Measurements from ENCODE around the gene WIPF1. TPM values are rescaled to one million over a fixed set of nuclear protein-coding genes. Genes with fewer than 3 reads are reported as not detected.

The WIPF1 gene
- total and polyA plus RNA-seq, 2 donors (not counting 3 experiments of a cell fraction or from before 2014, with no cell fraction given), result 15.3 to 42.0 TPM

GRCh38 chr2:174529916-174530315 lies 67.7 kb downstream of the WIPF1 start:
- intact Hi-C loops (cut with micrococcal nuclease), result no loop called here
- CTCF ChIA-PET, result no interaction called here

More at GRCh38 chr2:174529916-174530315, 67.7 kb downstream of the WIPF1 start:
- no peak overlapping the region for H3K27ac ChIP-seq (ENCODE audit: insufficient read depth, low read depth, low read length)
- POLR2A ChIA-PET, result no interaction called here
- TF ChIP-seq, protein P1, sequence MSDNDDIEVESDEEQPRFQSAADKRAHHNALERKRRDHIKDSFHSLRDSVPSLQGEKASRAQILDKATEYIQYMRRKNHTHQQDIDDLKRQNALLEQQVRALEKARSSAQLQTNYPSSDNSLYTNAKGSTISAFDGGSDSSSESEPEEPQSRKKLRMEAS (IDR thresholded peaks at IDR 0.05; ENCODE audit: insufficient read depth, insufficient read length), result no peak
- TF ChIP-seq EZH2 (IDR thresholded peaks at IDR 0.05; ENCODE audit: borderline replicate concordance, low read depth, low read length, severe bottlenecking) (no peak), POLR2A (IDR thresholded peaks at IDR 0.05; ENCODE audit: low read depth, low read length) (no peak), FOS (IDR thresholded peaks at IDR 0.05; ENCODE audit: borderline replicate concordance, insufficient read depth, low read length) (no peak), POLR2AphosphoS5 (IDR thresholded peaks at IDR 0.05; ENCODE audit: insufficient read depth, low read depth, low read length) (no peak), MYC (IDR thresholded peaks at IDR 0.05; ENCODE audit: low read depth, low read length) (no peak), GATA2 (IDR thresholded peaks at IDR 0.05; ENCODE audit: insufficient read depth, insufficient read length, low read depth, low read length) (no peak), JUN (IDR thresholded peaks at IDR 0.05; ENCODE audit: borderline replicate concordance, insufficient read depth, insufficient read length, low read depth) (no peak)
- TF ChIP-seq, protein P2, sequence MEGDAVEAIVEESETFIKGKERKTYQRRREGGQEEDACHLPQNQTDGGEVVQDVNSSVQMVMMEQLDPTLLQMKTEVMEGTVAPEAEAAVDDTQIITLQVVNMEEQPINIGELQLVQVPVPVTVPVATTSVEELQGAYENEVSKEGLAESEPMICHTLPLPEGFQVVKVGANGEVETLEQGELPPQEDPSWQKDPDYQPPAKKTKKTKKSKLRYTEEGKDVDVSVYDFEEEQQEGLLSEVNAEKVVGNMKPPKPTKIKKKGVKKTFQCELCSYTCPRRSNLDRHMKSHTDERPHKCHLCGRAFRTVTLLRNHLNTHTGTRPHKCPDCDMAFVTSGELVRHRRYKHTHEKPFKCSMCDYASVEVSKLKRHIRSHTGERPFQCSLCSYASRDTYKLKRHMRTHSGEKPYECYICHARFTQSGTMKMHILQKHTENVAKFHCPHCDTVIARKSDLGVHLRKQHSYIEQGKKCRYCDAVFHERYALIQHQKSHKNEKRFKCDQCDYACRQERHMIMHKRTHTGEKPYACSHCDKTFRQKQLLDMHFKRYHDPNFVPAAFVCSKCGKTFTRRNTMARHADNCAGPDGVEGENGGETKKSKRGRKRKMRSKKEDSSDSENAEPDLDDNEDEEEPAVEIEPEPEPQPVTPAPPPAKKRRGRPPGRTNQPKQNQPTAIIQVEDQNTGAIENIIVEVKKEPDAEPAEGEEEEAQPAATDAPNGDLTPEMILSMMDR (IDR thresholded peaks at IDR 0.05; ENCODE audit: extremely low read depth in 1 of 2, insufficient read depth in 1 of 2, low read depth in 1 of 2, low read length in 2 of 2), result no peak
- H2AFZ ChIP-seq (ENCODE audit: low read depth, low read length), result no peak overlapping the region
- DNase-seq (ENCODE audit: low read depth, low spot score), result no peak
- H3K36me3 ChIP-seq (ENCODE audit: control insufficient read depth in 2 of 2, extremely low read depth in 1 of 2, insufficient read depth in 2 of 2, low read length in 2 of 2), result no peaks in the 10 kb centered on the region
- dilution Hi-C loops (cut with MboI; ENCODE audit: extremely low pct_ligation_motif_present, low sequenced_read_pairs), result no loop called here
- no peaks in the 10 kb centered on the region for H3K79me2 ChIP-seq (ENCODE audit: control insufficient read depth, insufficient read depth, low read length)
- FAIRE-seq, result no peak
- no peaks in the 10 kb centered on the region for H3K9me1 ChIP-seq (replicated peaks; ENCODE audit: control insufficient read depth, extremely low read depth, insufficient read depth, low read length)
- no peaks in the 10 kb centered on the region for H4K20me1 ChIP-seq (replicated peaks; ENCODE audit: control insufficient read depth, extremely low read depth, insufficient read depth, low read length)
- BruUV-seq (replicated peaks), result no TSS peak
- no peak overlapping the region for H3K4me2 ChIP-seq (ENCODE audit: insufficient read depth, low read length)
- H3K9me3 ChIP-seq (replicated peaks; ENCODE audit: control insufficient read depth, insufficient read depth, low read length), result no peaks in the 10 kb centered on the region
- H3K27me3 ChIP-seq (ENCODE audit: control insufficient read depth in 2 of 2, insufficient read depth in 2 of 2, low read length in 2 of 2), result peaks cover 0 to 2% of the 10 kb centered on the region in 2 experiments
- no peak overlapping the region for H3K4me3 ChIP-seq (replicated peaks in 1 of 3; ENCODE audit: insufficient read depth in 1 of 3, low read depth in 1 of 3, low read length in 3 of 3)
- H3K9ac ChIP-seq (replicated peaks; ENCODE audit: extremely low read depth, insufficient read depth, low read length), result no peak overlapping the region
- no peaks in the 10 kb centered on the region for H3K4me1 ChIP-seq (ENCODE audit: control insufficient read depth, extremely low read depth, insufficient read depth, low read length)

Measured in endothelial cell of umbilical vein (primary cell).